ENCODE data around the gene RFTN2.
"Not testable (repeated sequence)": the region's sequence is repeated elsewhere in the genome, so short reads cannot be mapped to it uniquely, and the experiment has no call there.

DNA sequence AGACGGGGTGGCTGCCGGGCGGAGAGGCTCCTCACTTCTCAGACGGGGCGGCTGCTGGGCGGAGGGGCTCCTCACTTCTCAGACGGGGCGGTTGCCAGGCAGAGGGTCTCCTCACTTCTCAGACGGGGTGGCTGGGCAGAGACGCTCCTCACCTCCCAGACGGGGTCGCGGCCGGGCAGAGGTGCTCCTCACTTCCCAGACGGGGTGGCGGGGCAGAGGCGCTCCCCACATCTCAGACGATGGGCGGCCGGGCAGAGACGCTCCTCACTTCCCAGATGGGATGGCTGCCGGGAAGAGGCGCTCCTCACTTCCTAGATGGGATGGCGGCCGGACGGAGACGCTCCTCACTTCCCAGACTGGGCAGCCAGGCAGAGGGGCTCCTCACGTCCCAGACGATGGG is 21.2 kb upstream of the RFTN2 start:
- TF ChIP-seq EP300 (IDR thresholded peaks at IDR 0.05; ENCODE audit: low read depth); POLR2A (IDR thresholded peaks at IDR 0.05); POLR2AphosphoS5 (IDR thresholded peaks at IDR 0.05): not testable (repeated sequence)
- TF ChIP-seq, protein P1, sequence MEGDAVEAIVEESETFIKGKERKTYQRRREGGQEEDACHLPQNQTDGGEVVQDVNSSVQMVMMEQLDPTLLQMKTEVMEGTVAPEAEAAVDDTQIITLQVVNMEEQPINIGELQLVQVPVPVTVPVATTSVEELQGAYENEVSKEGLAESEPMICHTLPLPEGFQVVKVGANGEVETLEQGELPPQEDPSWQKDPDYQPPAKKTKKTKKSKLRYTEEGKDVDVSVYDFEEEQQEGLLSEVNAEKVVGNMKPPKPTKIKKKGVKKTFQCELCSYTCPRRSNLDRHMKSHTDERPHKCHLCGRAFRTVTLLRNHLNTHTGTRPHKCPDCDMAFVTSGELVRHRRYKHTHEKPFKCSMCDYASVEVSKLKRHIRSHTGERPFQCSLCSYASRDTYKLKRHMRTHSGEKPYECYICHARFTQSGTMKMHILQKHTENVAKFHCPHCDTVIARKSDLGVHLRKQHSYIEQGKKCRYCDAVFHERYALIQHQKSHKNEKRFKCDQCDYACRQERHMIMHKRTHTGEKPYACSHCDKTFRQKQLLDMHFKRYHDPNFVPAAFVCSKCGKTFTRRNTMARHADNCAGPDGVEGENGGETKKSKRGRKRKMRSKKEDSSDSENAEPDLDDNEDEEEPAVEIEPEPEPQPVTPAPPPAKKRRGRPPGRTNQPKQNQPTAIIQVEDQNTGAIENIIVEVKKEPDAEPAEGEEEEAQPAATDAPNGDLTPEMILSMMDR (IDR thresholded peaks at IDR 0.05): not testable (repeated sequence)
